Pancreas (tissue), 10 donors: ENCODE data around the gene ADCY3. TPM values are rescaled to one million over a fixed set of nuclear protein-coding genes. Genes with fewer than 3 reads are reported as not detected.

Experiments used
- ATAC-seq, 4 donors: fragments of 200-7000 bp; cut with Tn5 transposase; one replicate each; pipeline versions ENCODE4 v1.8.0 to v1.9.1; 2020; ENCODE audit warnings: mild to moderate bottlenecking in 4 of 4, moderate library complexity in 4 of 4
- DNase-seq, 6 donors: peaks; one replicate each; pipeline ENCODE4 v3.0.0-alpha.2; 2020
- FAIRE-seq: peaks from 2 replicates; lab custom pipeline; 2012; peaks lifted over from hg19 to GRCh38; lab: Jason Lieb, UNC
- H3K27ac ChIP-seq, 4 donors: fragments of 200-600 bp; sonication (generic); 1 replicate in 3 of 4; 2 replicates in 1 of 4; pipeline versions ENCODE4 v1.5.0 to v1.8.0; 2020
- H3K27me3 ChIP-seq, 4 donors: fragments of 200-600 bp; one replicate each; pipeline ENCODE4 v1.8.0; 2021
- H3K36me3 ChIP-seq, 3 donors: fragments of 200-600 bp; sonication (generic) in 1 of 3; one replicate each; pipeline versions ENCODE4 v1.5.0 to v1.8.0; 2020 to 2021
- H3K4me1 ChIP-seq, 3 donors: fragments of 200-600 bp; one replicate each; pipeline ENCODE4 v1.8.0; 2021
- H3K4me3 ChIP-seq, 4 donors: fragments of 200-600 bp; sonication (generic) in 2 of 4; one replicate each; pipeline versions ENCODE4 v1.5.0 to v1.8.0; 2020 to 2021
- H3K9me3 ChIP-seq, 4 donors: fragments of 200-600 bp; one replicate each; pipeline ENCODE4 v1.8.0; 2021
- WGBS, 2 donors: extraction: QIAGEN DNeasy Blood & Tissue Kit; methylation state at CpG; one replicate each; pipeline ENCODE4 v1.1.7; 2013; 5-methylcytosine and 5-hydroxymethylcytosine counted together
- intact Hi-C, 3 donors: fragments of 100-400 bp; cut with DNase I; formaldehyde crosslinking; loops; one replicate each; pipeline versions ENCODE4 v1.11.1 to v1.14.2; 2022
- polyA plus RNA-seq, 2 donors: library from polyadenylated mRNA; stranded (reverse); fragments of 200-250 nt; gene quantifications; one replicate each; pipeline ENCODE4 v1.2.3, GENCODE V29; 2013
- total RNA-seq, 6 donors: library from RNA; stranded (reverse); fragmentation: NEBNext Ultra II Directional in 4 of 6; extraction: Animal tissue kit (Norgen Biotek cat#: 25700) in 4 of 6; gene quantifications; one replicate each; pipeline versions ENCODE4 v1.2.1 to v1.2.4, GENCODE V29; 2021 to 2023
- TF ChIP-seq, protein P1 (sequence below), 4 donors: fragments of 200-600 bp; sonication (generic) in 3 of 4; IDR thresholded peaks; one replicate each; pipeline versions ENCODE4 v1.5.0 to v1.8.0; 2021; ENCODE audit warnings: antibody characterized with exemption in 4 of 4
- donor health status: healthy with polysubstance abuse.
- donor health status: DM: no; HTN: no; CAD: no; lungs with moderate emphysema.
- donor health status: DM: no; HTN: no; CAD: no.
- donor health status: control.
- donor health status: control.
- donor health status: Bipolar disorder and iron deficiency.
- donor health status: DM: yes; HTN: yes; CAD: no.
- donor health status: DM: no; HTN: no; CAD: no.
- donor health status: DM: no; HTN: no; CAD: no.
- donor health status: DM: yes; HTN: yes; CAD: no.

Gene ADCY3
- total and polyA plus RNA-seq, 8 donors, result 4.7 to 29.4 (median 11.0) TPM

DNA sequence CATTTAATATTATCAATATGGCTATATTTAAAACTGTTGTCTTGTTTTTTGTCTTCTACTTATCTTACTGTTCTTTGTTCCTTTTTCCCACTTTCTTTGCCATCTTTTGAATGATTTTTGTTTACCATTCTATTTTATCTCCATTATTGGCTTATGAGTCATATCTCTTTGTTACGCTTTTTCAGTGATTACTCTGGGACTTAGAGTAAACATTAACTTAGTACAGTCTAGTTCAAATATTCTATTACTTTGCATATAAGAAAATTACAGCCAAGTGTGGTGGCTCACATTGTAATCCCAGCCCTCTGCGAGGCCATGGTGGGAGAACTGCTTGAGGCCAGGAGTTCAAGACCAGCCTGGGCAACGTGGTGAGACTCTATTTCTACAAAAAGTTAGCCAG is 26.1 kb downstream of the ADCY3 start:
- WGBS, 2 donors, result 42 to 53% methylated on average over 3 of the region's 3 CpGs
- H3K27ac ChIP-seq, result no peak overlapping the region
- no peaks in the 10 kb centered on the region for H3K9me3 ChIP-seq
- no peak for FAIRE-seq
- ATAC-seq, result peak; percentile 46 to 75 (median 58)
- intact Hi-C loops, result no loop called here
- no peak for DNase-seq
- H3K36me3 ChIP-seq, result no peaks in the 10 kb centered on the region
- H3K4me1 ChIP-seq, result no peaks in the 10 kb centered on the region
- no peaks in the 10 kb centered on the region for H3K27me3 ChIP-seq
- TF ChIP-seq, protein P1, sequence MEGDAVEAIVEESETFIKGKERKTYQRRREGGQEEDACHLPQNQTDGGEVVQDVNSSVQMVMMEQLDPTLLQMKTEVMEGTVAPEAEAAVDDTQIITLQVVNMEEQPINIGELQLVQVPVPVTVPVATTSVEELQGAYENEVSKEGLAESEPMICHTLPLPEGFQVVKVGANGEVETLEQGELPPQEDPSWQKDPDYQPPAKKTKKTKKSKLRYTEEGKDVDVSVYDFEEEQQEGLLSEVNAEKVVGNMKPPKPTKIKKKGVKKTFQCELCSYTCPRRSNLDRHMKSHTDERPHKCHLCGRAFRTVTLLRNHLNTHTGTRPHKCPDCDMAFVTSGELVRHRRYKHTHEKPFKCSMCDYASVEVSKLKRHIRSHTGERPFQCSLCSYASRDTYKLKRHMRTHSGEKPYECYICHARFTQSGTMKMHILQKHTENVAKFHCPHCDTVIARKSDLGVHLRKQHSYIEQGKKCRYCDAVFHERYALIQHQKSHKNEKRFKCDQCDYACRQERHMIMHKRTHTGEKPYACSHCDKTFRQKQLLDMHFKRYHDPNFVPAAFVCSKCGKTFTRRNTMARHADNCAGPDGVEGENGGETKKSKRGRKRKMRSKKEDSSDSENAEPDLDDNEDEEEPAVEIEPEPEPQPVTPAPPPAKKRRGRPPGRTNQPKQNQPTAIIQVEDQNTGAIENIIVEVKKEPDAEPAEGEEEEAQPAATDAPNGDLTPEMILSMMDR (IDR thresholded peaks at IDR 0.05), result no peak
- H3K4me3 ChIP-seq, result no peak overlapping the region

DNA sequence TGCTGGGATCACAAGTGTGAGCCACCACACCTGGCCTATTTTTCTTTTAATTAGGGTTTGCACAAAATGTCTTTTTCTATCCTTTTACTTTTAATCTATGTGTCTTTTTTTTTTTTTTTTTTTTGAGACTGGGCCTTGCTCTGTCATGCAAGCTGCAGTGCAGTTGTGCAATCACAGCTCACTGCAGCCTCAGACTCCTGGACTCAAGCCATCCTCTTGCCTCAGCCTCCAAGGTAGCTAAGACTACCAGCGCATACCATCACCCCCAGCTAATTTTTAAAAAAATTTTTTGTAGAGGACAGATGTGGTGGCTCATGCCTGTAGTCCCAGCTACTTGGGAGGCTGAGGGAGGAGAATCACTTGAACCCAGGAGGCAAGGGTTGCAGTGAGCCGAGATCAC is 27.1 kb downstream of the ADCY3 start:
- H3K27ac ChIP-seq, result no peak overlapping the region
- DNase-seq, result no peak
- TF ChIP-seq, protein P1 (IDR thresholded peaks at IDR 0.05), result no peak
- no peaks in the 10 kb centered on the region for H3K36me3 ChIP-seq
- no peak for ATAC-seq
- no peak for FAIRE-seq
- H3K4me1 ChIP-seq, result no peaks in the 10 kb centered on the region
- no peaks in the 10 kb centered on the region for H3K9me3 ChIP-seq
- H3K27me3 ChIP-seq, result no peaks in the 10 kb centered on the region
- WGBS, 2 donors, result 96 to 100% methylated on average over 2 of the region's 2 CpGs
- no peak overlapping the region for H3K4me3 ChIP-seq
- intact Hi-C loops, result no loop called here

DNA sequence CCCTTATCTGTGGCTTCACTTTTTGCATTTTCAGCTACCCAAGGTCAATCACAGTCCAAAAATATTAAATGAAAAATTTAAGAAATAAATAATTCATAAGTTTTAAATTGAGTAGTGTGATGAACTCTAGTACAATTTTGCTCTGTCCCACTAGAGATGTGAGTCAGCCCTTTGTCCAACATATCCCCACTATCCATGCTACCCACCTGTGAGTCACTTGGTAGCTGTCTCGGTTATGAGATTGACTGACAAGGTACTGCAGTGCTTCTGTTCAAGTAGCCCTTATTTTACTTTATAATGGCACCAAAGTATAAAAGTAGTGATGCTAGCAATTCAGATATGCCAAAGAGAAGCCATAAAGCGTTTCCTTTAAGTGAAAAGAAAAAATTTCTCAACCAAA is 28.8 kb downstream of the ADCY3 start:
- H3K27me3 ChIP-seq, result no peaks in the 10 kb centered on the region
- intact Hi-C loops, result no loop called here
- H3K9me3 ChIP-seq, result no peaks in the 10 kb centered on the region
- FAIRE-seq, result no peak
- H3K4me1 ChIP-seq, result no peaks in the 10 kb centered on the region
- DNase-seq, result no peak
- WGBS, 2 donors, result 89 to 93% methylated on average over 2 of the region's 2 CpGs
- ATAC-seq, result no peak
- TF ChIP-seq, protein P1 (IDR thresholded peaks at IDR 0.05), result no peak
- no peak overlapping the region for H3K27ac ChIP-seq
- no peaks in the 10 kb centered on the region for H3K36me3 ChIP-seq
- H3K4me3 ChIP-seq, result no peak overlapping the region

DNA sequence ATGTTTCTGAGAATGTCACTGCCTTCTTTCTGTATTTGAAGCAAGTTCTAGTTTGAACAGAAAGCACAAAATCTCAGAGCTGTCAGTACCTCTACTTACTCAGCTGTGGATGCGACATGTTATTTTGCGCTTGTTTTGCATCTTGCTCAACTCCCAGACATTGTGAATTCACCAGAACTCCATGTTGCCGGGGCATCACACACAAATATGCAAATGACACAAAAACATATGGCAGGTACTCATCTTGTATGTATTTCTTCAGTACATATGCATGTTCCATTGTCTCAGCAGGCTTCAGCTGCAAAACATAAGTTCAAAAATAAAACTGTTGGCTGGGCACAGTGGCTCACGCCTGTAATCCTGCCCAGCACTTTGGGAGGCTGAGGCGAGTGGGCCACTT is 30.8 kb downstream of the ADCY3 start:
- DNase-seq (no peak), FAIRE-seq (no peak), ATAC-seq (no peak)
- intact Hi-C loops, result no loop called here
- Histone ChIP-seq H3K9me3 (no peaks in the 10 kb centered on the region), H3K4me1 (no peaks in the 10 kb centered on the region), H3K27ac (no peak overlapping the region), H3K36me3 (no peaks in the 10 kb centered on the region), H3K27me3 (no peaks in the 10 kb centered on the region), H3K4me3 (no peak overlapping the region)
- TF ChIP-seq, protein P1 (IDR thresholded peaks at IDR 0.05), result no peak
- WGBS, 2 donors, result 91 to 93% methylated on average over 5 of the region's 5 CpGs

DNA sequence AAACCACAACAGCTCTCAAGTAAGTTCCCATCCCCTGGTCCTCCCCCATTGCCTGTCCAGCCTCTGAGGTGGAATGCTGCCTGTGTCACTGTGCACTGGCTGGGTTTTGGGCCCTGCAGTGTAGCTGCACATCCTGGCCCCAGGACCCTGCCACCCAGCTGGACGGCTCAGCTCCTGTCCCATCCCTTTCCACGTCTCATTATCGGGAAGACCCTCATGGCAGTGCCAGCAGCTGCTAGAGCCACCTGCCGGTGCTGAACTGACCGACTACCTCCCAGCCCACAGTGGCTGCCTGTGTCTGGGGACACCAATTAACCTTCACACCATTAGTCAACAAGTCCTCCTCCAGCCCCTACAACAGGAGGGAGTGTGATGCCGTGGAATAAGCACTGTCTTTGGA is 31.9 kb downstream of the ADCY3 start:
- Histone ChIP-seq H3K27ac (no peak overlapping the region), H3K36me3 (no peaks in the 10 kb centered on the region), H3K4me1 (no peaks in the 10 kb centered on the region), H3K4me3 (no peak overlapping the region), H3K27me3 (no peaks in the 10 kb centered on the region), H3K9me3 (no peaks in the 10 kb centered on the region)
- FAIRE-seq (no peak), ATAC-seq (no peak), DNase-seq (no peak)
- intact Hi-C loops, result no loop called here
- WGBS, 2 donors, result 92 to 94% methylated on average over 6 of the region's 6 CpGs
- TF ChIP-seq, protein P1 (IDR thresholded peaks at IDR 0.05), result no peak
